Activated naive CD4-positive, alpha-beta T cell treated with anti-CD3 and anti-CD28 coated beads, Interleukin-2, amount 50 U/mL, for 72 hours (primary cell): Measurements from ENCODE around the gene NTRK3. TPM values are rescaled to one million over a fixed set of nuclear protein-coding genes. Genes with fewer than 3 reads are reported as not detected.

Experiments
- ATAC-seq, 2 donors: fragments of 150-1000 bp; cut with Tn5 transposase; 2 replicates each; pipeline ENCODE4 v1.10.0; 2021; ENCODE audit warnings: mild to moderate bottlenecking in 2 of 2, moderate library complexity in 2 of 2
- DNase-seq, 2 donors: peaks; one replicate each; pipeline ENCODE4 v3.0.0; 2021 to 2022; ENCODE audit warnings: low spot score in 2 of 2
- H3K27ac Mint-ChIP-seq, 2 donors: one replicate each; pipeline ENCODE4 v1.8.0; 2022; ENCODE audit warnings: mild to moderate bottlenecking in 2 of 2, mixed read lengths in 2 of 2
- H3K36me3 Mint-ChIP-seq, 2 donors: one replicate each; pipeline ENCODE4 v1.8.0; 2022; ENCODE audit warnings: mixed read lengths in 2 of 2
- H3K9me3 Mint-ChIP-seq, 2 donors: one replicate each; pipeline ENCODE4 v1.8.0; 2022; ENCODE audit warnings: mixed read lengths in 2 of 2
- total RNA-seq, 2 donors: library from RNA; stranded (reverse); gene quantifications; one replicate each; pipeline ENCODE4 v1.2.3, GENCODE V29; 2022

Gene NTRK3
- total RNA-seq, 2 donors from 2014 or later, result 0.71 to 4.0 TPM

DNA sequence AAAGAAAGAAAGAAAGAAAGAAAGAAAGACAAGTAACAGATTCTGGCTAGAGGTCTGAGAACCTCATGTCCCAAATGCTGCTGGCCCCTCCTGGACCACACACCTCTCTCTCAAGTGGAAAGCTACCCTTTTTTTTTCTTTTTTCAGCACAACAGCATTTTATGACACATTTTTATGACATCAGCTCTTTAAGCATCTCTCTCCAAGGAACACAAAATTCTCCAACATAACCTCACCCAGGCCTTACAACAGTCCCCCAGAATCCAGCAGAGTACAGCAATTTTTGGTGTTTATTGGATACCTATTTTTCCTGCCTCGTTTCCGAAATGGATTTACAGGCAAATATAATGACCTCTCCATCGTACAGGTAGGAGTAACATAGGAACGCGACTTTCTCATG, 11.2 kb upstream of the NTRK3 start:
- ATAC-seq (no peak), DNase-seq (no peak)
- Mint-ChIP-seq H3K36me3 (no peaks in the 10 kb centered on the region), H3K27ac (no peak overlapping the region), H3K9me3 (no peaks in the 10 kb centered on the region)

DNA sequence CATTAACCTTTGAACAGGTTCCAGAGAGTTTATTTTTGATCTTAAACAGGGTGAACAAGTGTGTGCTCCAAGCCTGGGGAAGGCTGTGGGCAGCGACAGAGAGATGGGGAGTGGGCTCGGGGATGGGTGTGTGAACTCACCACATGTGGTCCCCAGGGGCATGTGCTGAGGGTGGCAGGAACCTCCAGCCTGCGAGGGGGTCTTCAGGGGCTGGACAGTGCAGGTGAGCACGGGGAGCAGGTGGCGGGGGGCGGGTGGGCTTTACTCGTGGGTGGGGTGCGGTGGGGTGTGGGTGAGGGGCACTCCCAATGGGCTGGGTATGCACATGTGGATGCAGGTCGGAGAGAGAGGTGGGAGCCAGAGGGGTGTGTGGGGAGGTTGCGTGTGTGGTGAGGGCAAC, 9.6 kb upstream of the NTRK3 start:
- Mint-ChIP-seq H3K9me3 (no peaks in the 10 kb centered on the region), H3K27ac (no peak overlapping the region), H3K36me3 (no peaks in the 10 kb centered on the region)
- DNase-seq (no peak), ATAC-seq (no peak)

DNA sequence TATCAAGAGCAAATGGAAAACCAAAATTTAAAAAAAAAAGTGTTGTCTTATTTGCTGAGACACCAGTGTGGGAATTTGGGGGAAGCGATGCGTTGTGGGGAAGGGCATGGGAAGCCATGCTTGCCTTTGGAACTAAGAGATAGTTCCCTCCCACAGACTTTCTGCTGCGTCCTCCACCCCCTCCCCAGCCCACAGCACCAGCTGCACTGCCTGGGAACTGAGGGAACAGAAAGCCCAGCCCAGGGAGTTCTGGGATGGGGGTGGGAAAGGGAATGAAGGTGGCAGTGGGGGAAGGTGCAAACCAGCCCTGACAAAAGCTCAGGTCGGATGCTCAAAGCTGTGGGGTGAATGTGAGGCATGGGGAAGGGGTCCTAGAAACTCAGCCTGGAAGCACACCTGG, 8.1 kb upstream of the NTRK3 start:
- no peak for DNase-seq
- ATAC-seq, result no peak
- no peaks in the 10 kb centered on the region for H3K9me3 Mint-ChIP-seq
- H3K27ac Mint-ChIP-seq, result no peak overlapping the region
- no peaks in the 10 kb centered on the region for H3K36me3 Mint-ChIP-seq

DNA sequence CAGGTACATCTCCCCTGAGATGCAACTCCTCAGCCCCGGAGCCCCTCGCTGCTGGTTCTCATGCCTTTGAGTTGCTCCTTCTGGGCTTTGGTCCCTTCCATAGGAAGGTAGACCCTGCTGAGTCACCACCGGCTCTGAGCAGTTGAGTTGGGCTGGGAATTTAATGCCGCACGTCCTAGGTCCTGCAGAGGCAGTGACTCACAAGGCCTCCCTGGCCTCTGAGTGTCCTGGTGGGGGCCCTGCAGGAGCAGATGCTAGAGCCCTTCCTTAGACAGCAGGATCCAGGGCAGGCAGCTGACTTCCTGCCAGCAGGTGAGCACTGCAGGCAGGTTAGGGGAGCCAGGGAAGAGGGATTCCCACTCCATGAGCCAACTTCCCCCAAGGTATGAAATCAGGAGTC, 5.5 kb upstream of the NTRK3 start:
- ATAC-seq, result no peak
- no peaks in the 10 kb centered on the region for H3K36me3 Mint-ChIP-seq
- no peak overlapping the region for H3K27ac Mint-ChIP-seq
- DNase-seq, result no peak
- H3K9me3 Mint-ChIP-seq, result no peaks in the 10 kb centered on the region

DNA sequence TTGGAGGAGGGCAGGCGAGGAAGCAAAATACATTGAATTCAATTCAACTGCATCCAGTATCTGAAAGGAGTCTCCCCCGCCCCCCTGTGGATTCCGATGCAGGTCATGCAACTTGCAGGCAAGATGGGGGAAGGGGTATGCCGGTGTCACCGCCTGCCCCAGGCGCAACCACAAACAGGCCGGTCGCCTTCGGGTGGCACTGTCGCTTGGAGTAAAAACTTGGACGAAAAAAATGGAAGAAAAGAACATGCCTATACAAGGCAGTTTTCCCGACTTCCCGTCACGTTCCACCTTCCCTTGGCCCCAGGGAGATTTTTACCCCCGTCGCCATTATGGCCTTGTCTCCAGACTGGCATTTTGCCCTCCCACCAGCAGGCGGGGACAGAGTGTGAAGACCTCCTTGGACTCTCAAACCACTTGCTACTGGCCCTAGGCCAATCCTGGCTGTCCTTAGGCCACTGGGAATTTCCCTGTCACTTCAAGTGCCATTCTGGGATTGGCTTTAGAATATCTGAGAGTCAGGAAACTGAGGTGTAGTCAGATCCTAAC, 1.6 kb upstream of the NTRK3 start:
- ATAC-seq, result peak in 1 of 2 donors; percentile 4
- Mint-ChIP-seq H3K27ac (no peak overlapping the region), H3K9me3 (no peaks in the 10 kb centered on the region), H3K36me3 (no peaks in the 10 kb centered on the region)
- peak in 1 of 2 donors; percentile 21 for DNase-seq

DNA sequence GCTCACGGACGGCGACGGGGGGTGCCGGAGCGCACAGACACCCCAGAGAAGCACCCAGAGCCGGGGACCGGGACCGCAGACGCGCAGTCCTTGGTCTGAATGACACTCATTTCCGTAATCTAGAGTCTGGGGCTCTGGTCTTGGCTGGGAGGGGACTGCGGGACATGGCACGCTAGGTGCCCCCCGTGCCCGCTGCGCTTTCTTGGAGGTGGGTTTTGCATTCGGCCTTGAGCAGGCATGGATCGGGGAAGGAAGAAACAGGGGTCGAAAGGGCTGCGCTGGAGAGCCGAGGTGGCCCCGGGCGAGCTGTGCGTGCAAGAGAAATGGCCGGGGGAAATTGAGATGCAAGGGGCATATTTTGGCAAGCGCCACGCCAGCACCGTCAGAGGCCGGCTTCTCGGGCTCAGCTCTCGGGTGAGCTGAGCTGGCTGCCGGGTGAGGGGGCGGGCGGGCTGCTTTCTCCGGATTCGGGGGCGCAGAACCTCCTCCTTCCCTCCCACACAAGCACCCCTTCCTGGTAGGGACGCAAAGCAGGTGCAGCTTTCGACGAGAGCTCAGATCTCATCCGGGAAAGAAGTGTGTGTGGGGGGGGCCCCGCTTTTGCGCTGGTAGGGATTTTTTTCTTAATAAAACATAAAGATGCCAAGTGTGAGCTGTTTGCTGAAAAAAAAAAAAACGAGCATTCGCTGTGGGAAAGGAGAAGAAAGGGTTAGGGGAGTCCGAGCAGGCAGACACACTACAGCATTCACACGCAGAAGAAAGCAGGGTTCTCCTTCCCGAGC, 963 bp upstream of the NTRK3 start:
- H3K27ac Mint-ChIP-seq, result peak overlapping the region in 1 of 2 donors; percentile 52
- DNase-seq (peak in 1 of 2 donors; percentile 31), ATAC-seq (peak; percentile 65 to 68)
- no peaks in the 10 kb centered on the region for H3K36me3 Mint-ChIP-seq
- no peaks in the 10 kb centered on the region for H3K9me3 Mint-ChIP-seq

DNA sequence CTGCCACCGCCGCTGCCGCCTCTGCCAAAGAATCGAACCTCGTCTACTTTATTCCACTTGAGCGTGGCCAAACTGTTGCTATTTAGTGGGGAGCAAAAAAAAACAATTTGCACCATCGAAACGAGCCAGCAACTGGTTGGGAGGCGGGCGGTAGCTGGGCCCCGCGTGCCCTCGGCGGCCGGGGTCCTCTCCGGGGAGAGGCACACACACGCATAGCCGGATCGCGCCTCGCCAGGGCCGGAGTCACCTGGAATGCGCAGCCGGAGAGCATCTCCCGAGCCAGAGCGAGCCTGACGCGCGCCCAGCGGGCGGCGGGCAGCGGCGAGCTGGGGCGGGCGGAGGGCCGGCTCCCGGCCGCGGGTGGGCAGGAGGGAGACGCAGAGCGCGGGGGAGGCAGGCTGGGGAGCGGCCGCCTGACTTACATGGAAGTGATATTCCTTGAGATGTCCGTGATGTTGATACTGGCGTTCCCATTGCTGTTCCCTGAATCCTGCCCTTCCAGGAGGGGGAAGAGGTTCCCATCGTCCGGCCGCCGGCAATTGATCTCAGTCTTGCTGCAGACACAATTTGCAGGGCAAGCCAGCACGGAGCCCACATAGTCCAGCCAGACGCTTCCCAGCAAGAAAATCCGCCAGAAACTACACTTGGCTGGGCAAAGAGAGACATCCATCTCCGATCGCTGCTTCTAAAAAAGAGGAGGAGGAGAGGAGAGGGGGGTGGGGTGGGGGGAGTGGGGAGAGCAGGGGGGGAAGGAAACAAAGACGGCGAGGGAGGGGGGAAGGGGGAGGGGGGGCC, 858 bp downstream of the NTRK3 start:
- DNase-seq (no peak), ATAC-seq (peak in 1 of 2 donors; percentile 30)
- no peaks in the 10 kb centered on the region for H3K9me3 Mint-ChIP-seq

DNA sequence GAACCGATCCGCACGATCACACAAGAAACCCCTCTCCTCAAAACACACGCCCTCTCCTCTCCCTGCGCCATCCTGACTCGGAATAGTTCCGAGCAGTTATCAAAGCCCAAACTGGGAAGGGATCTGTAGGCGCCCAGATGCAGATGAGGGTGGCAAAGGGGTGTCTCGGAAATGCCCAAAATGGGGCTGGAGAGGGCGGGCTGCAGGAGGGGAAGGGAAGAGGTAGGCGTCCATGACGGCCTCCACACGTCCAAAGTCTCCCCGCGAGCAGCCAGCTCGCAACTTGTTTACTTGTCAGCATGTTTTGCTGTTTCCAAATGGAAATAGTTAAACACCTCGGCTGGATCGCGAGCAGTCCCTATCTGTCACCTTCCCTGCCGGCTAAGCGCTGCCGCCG, 1.5 kb downstream of the NTRK3 start:
- ATAC-seq (no peak), DNase-seq (no peak)
- H3K36me3 Mint-ChIP-seq, result no peaks in the 10 kb centered on the region
- no peak overlapping the region for H3K27ac Mint-ChIP-seq
- H3K9me3 Mint-ChIP-seq, result no peaks in the 10 kb centered on the region

More for the DNA sequence above, 858 bp downstream of the NTRK3 start:
- no peaks in the 10 kb centered on the region for H3K36me3 Mint-ChIP-seq
- no peak overlapping the region for H3K27ac Mint-ChIP-seq

DNA sequence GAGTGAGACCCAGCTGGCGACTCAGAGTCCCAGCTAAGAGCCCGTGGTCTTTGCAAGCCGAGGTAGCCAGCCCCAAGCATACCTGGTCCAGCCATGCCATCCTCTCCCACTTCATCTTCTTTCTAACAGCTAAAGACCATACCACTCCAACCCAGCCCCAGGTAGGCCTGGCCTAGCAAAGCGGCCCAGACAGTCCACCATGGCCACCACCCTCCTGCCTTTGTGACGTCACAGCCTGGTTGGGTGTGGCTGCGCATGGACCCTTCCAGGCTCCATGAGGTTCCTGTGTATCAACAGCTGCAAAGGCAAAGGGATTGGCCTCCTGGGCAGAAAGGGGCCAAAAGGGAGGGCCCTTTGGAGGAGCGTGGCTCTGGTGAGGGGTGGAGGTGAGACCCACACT, 4.1 kb downstream of the NTRK3 start:
- no peak for ATAC-seq
- H3K36me3 Mint-ChIP-seq, result no peaks in the 10 kb centered on the region

DNA sequence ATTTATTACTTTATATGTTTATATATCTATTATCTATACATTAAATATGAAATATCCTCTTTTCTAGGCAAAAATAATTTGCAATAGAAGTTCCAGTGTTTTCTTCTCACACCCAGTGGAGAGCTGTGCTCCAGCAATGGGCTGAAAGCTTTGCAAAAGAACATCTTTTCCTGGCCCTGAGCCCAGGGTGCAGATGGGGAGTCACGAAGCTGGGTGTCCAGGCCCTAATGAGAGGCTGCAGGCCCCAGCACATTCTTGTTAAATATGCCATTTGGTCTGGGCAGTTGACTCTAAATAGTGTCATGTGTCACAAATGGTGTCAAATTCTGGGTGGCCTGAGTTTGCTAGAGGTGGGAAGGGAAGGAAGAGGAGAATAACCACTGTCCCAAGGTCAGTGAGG, 5.7 kb downstream of the NTRK3 start:
- no peak for DNase-seq
- no peaks in the 10 kb centered on the region for H3K36me3 Mint-ChIP-seq
- ATAC-seq, result no peak
- no peaks in the 10 kb centered on the region for H3K9me3 Mint-ChIP-seq
- H3K27ac Mint-ChIP-seq, result peak overlapping the region in 1 of 2 donors; percentile 29

More for the DNA sequence above, 4.1 kb downstream of the NTRK3 start:
- Mint-ChIP-seq H3K9me3 (no peaks in the 10 kb centered on the region), H3K27ac (no peak overlapping the region)
- DNase-seq, result no peak

DNA sequence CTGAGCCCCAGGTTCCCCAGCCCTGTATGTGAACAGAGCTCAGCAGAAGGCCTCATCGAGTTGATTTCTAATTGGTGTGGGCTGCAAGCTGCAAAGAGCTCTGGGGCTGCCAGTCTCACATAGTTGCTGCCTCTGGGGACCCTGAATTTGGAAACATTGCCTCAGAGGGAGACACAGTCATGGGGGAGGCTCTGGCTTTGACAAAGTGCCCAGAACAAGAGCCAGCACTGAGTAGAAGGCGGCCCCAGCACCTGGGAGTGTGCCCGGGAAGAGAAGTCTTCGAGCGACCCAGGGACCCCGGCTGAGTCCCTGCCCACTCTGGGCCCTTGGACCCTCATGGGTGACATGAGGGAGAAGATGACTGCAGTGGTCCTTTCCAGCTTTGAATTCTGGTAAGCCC, 7.3 kb downstream of the NTRK3 start:
- Mint-ChIP-seq H3K9me3 (no peaks in the 10 kb centered on the region), H3K36me3 (no peaks in the 10 kb centered on the region), H3K27ac (no peak overlapping the region)
- ATAC-seq (no peak), DNase-seq (no peak)

DNA sequence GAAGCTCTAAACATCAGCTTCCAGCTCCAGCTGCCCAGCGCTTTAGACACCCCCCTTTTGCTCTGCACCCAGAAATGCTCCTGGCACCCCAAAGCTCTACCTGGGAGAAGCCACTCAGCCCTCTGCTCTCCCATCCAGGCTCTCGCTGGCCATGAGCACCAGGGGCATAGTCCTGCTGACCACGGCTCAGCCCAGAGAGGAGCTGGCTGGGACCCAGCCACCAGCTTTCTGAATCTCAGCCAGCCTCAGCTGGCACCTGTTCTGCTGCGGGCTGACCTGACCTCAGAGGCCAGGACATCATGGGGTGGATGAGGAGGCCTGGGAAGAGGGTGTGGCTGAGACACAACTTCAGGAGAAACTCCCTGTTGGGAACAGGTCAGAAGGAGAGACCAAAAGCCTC, 8.6 kb downstream of the NTRK3 start:
- H3K9me3 Mint-ChIP-seq, result no peaks in the 10 kb centered on the region
- H3K27ac Mint-ChIP-seq, result no peak overlapping the region
- no peak for ATAC-seq

DNA sequence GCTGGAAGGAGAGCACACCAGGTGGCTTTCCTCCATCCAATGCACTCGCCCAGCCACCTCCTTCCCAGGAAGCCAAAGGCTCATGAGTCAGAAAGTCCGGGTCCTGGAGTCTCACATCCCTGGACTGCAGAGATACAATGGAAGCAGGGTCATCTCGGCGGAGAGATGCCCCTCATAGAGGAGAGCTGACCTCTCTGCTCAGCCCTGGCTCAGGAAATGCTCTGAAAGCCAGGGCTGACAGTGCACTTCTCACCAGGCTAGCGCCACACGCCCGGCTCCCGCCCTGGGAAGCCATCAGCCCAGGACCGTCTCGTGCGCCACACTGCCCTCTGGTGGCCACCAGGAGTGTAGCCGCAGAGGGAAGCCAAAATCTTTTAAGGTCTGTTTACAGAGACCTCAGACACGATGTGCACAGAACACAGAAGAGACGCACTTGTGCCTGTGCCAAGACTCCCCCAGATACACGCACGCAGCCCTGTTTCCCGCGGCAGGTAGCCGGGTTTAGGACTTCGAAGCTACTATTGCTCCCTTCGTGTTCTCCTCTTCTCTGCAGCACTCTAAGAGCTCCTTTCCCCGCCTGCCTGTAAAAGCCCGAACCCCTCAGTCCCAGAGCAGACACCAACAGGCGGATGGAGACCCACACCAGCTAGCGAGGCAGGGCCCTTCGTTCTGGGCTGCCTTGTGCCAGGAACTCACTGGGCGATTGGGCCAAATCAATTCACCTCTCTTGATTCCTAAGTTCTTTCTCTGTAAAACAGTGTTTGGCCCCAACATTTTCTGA, 9.7 kb downstream of the NTRK3 start:
- Mint-ChIP-seq H3K27ac (no peak overlapping the region), H3K36me3 (no peaks in the 10 kb centered on the region), H3K9me3 (no peaks in the 10 kb centered on the region)
- ATAC-seq (peak; percentile 82 to 86), DNase-seq (peak; percentile 69 to 78)

More for the DNA sequence above, 8.6 kb downstream of the NTRK3 start:
- H3K36me3 Mint-ChIP-seq, result no peaks in the 10 kb centered on the region
- no peak for DNase-seq

DNA sequence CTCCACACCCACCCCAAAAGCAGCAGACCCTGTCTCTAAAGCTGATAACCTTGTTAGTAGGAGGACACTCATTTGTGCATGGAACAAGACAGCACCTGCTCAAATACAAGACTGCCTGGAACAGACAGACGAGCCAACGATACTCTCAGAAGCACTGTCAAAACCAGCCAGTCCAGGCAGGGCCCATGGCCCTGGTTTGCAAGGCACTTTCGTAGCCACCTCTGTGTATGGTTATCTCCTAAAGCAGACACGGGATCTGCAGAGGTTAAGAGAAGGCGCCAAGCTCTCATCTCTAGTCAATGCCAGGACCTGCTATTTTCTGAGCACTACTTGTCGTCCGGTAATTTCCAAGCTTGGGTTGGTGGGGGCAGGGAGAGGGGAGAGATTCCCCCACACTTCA, 10.5 kb downstream of the NTRK3 start:
- ATAC-seq (no peak), DNase-seq (no peak)
- Mint-ChIP-seq H3K27ac (no peak overlapping the region), H3K9me3 (no peaks in the 10 kb centered on the region), H3K36me3 (no peaks in the 10 kb centered on the region)

DNA sequence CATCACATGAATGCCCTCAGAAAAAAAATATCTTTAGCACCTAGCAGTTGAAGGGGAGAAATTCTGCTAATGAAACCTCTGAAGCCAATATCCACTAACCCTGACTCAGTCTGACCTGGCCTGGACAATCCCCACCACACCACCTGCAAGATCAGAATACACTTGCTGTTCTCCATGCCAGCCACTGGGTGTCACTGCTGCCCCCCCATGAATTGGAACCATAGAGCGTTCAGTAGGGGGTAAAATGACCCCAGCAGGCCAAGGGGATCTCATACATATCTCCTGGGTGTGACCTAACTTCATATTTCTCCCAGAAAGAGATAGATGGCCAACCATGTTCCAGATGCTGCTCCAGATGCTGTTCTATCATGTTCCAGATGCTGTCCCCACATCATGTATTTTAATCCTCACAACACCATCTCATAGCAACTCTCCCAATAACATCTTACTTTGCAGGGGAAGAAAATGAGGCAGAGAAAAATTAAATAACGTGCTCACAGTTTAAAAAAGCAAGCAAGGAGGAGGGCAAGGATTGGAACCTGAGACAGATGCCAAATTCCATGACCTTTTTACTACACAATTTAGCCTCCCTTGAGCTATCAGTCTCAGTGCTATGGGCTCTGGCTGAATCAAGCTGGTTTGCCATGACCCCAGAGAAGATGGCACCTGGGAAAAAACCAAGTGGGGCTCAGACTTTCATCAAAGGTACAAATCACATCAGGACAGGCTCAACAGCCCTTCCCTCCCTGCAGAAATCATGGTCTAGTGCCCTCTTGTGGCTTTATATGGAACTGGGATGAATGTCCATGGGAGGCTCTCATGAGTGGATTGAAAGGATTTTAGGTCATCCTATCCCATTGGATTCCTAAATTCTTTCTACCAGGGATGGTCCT, 12.4 kb downstream of the NTRK3 start:
- Mint-ChIP-seq H3K27ac (no peak overlapping the region), H3K36me3 (no peaks in the 10 kb centered on the region), H3K9me3 (no peaks in the 10 kb centered on the region)
- peak; percentile 50 to 59 for ATAC-seq
- DNase-seq, result peak in 1 of 2 donors; percentile 49
